ENCODE measurements around the gene NSUN6. TPM values are rescaled to one million over a fixed set of nuclear protein-coding genes. Genes with fewer than 3 reads are reported as not detected.
"Not testable (repeated sequence)": the region's sequence is repeated elsewhere in the genome, so short reads cannot be mapped to it uniquely, and the experiment has no call there.

The NSUN6 gene
- total and polyA plus RNA-seq, 2 experiments from 2014 or later, result 18.1 to 37.4 TPM

GRCh38 chr10:18635995-18636394 is 15.4 kb downstream of the NSUN6 start (continued):
- no peak for TF ChIP-seq ZNF462 (CRISPR knock-in tag; IDR thresholded peaks at IDR 0.05)
- no peak for TF ChIP-seq CTCF (conservative IDR thresholded peaks at IDR 0.05; ENCODE audit: low read depth in 2 of 2)
- TF ChIP-seq POLR2AphosphoS5 (IDR thresholded peaks at IDR 0.05; ENCODE audit: low read depth), result no peak
- TF ChIP-seq EZH2phosphoT487 (IDR thresholded peaks at IDR 0.05; ENCODE audit: unreplicated experiment), result no peak
- no peak for TF ChIP-seq ZNF114 (CRISPR knock-in tag; IDR thresholded peaks at IDR 0.05)
- TF ChIP-seq STAT1 (IDR thresholded peaks at IDR 0.05; ENCODE audit: unreplicated experiment), result no peak
- no peak for TF ChIP-seq ZNF331 (CRISPR knock-in tag; IDR thresholded peaks at IDR 0.05; ENCODE audit: low read depth)
- no peak for TF ChIP-seq CREB1 (CRISPR knock-in tag; IDR thresholded peaks at IDR 0.05; ENCODE audit: low read depth)
- no peak for TF ChIP-seq ETS1 (IDR thresholded peaks at IDR 0.05)
- TF ChIP-seq NANOG (IDR thresholded peaks at IDR 0.05; ENCODE audit: borderline replicate concordance), result no peak
- TF ChIP-seq EZH2 (IDR thresholded peaks at IDR 0.05; ENCODE audit: low read depth, unreplicated experiment), result no peak

- ATAC-seq; H3K9me2 ChIP-seq (ENCODE audit: insufficient read depth); DNase-seq (ENCODE audit: low spot score); H3K9me3 Mint-ChIP-seq; H2AFZ ChIP-seq; H3K27ac ChIP-seq (ENCODE audit: low read depth); H3K4me2 ChIP-seq; H3K27me3 Mint-ChIP-seq (ENCODE audit: insufficient read depth, low read depth, poor library complexity); H3K4me3 Mint-ChIP-seq; H4K20me1 ChIP-seq (replicated peaks; ENCODE audit: insufficient read depth); H3F3A ChIP-seq (replicated peaks; ENCODE audit: low read depth); H3K36me3 ChIP-seq (ENCODE audit: insufficient read depth); H3K4me3 ChIP-seq; H3K27me3 ChIP-seq (ENCODE audit: insufficient read depth); H3K27ac Mint-ChIP-seq: not testable (repeated sequence)
- Histone ChIP-seq H3K79me2 (replicated peaks; ENCODE audit: insufficient read depth) (peaks cover 11% of the 10 kb centered on the region; the same call in 1 of the 2 replicates), H3K4me1 (ENCODE audit: insufficient read depth) (peaks cover 10% of the 10 kb centered on the region; the same call in 1 of the 2 replicates)
- Mint-ChIP-seq H3K36me3 (ENCODE audit: low read depth) (peaks cover 14% of the 10 kb centered on the region), H3K4me1 (peaks cover 11% of the 10 kb centered on the region)
These were observed 18.9 kb downstream of the NSUN6 start for GRCh38 chr10:18632500-18632899.
